GM23338 (cell line): ENCODE data around the gene RTKN.

Experiments
- CREB1 ChIP-seq: fragments of 250-450 bp; sonication (Bioruptor Pico); IDR thresholded peaks from 2 replicates; pipeline ENCODE4 v1.5.0; 2020; ENCODE audit warnings: low read depth, mild to moderate bottlenecking, moderate library complexity
- CTCF ChIP-seq, 2 experiments: fragments of 200-600 bp in 1 of 2; sonication (generic) in 1 of 2; conservative IDR thresholded peaks; 2 replicates each; pipeline versions ENCODE4 v1.5.1 to v1.6.1; 2016 to 2017; ENCODE audit warnings: antibody characterized with exemption in 2 of 2, low read depth in 2 of 2, mild to moderate bottlenecking in 2 of 2, moderate library complexity in 1 of 2
- ETS1 ChIP-seq: IDR thresholded peaks from 2 replicates; pipeline ENCODE4 v1.6.1; 2016; ENCODE audit warnings: antibody characterized with exemption
- EZH2 ChIP-seq: fragments of 200-600 bp; sonication (generic); IDR thresholded peaks from one replicate; pipeline ENCODE4 v1.8.0; 2017; ENCODE audit warnings: antibody characterized with exemption, mild to moderate bottlenecking, low read depth; ENCODE audit not compliant: unreplicated experiment
- REST ChIP-seq: IDR thresholded peaks from one replicate; pipeline ENCODE4 v1.6.1; 2018; ENCODE audit warnings: antibody characterized with exemption; ENCODE audit not compliant: unreplicated experiment

- TF ChIP-seq CREB1 (CRISPR knock-in tag): no peak
- no peak for TF ChIP-seq CTCF (conservative IDR thresholded peaks at IDR 0.05; ENCODE audit: low read depth in 2 of 2)
- TF ChIP-seq EZH2: no peak
- TF ChIP-seq ETS1: no peak
- TF ChIP-seq REST: no peak
Measured at GRCh38 chr2:74444498-74445318, 3.0 kb upstream of the RTKN start.
